A204.1 (cell line): ENCODE results near the gene PRDX1.
A peak's percentile ranks its signal among the peaks of the same experiment; 100 is the strongest.
"Not testable (repeated sequence)": the region's sequence is repeated elsewhere in the genome, so short reads cannot be mapped to it uniquely, and the experiment has no call there.

Source experiments
- FAIRE-seq: peaks from 2 replicates; lab custom pipeline; 2012; peaks lifted over from hg19 to GRCh38; lab: Jason Lieb, UNC

Gene PRDX1

GRCh38 chr1:45503462-45504360, 18.0 kb downstream of the PRDX1 start:
- FAIRE-seq = no peak

- no peak for FAIRE-seq
These were observed 20.2 kb downstream of the PRDX1 start for GRCh38 chr1:45501505-45501859.

GRCh38 chr1:45499415-45499769, 22.3 kb downstream of the PRDX1 start:
- FAIRE-seq = no peak

GRCh38 chr1:45498279-45498678, 23.4 kb downstream of the PRDX1 start:
- no peak for FAIRE-seq

DNA sequence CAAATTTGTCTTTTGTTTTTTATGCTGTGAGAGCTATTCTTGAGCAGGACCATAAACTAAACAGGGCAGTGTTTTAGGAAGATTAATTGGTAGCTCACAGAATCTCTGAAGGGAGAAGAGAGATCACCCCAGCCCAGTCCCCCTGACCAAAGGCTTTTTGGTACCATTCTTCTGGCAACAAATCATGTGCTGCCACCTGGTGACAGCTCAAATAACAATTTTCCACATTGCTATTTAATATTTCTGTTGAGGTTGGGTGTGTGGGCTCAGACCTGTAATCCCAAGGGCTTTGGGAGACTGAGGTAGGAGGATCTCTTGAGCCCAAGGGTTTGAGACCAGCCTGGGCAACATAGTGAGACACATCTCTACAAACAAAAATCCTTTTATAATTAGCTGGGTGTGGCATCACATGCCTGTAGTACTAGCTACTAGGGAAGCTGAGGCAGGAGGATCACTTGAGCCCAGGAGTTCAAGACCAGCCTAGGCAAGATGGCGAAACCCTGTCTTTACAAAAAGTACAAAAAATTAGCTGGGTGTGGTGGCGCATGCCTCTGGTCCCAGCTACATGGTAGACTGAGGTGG, 28.5 kb downstream of the PRDX1 start:
- FAIRE-seq = no peak

- no peak for FAIRE-seq
These were observed 29.0 kb downstream of the PRDX1 start for GRCh38 chr1:45492691-45493090.

GRCh38 chr1:45491487-45492260, 30.0 kb downstream of the PRDX1 start:
- FAIRE-seq = no peak

GRCh38 chr1:45490626-45491486, 30.8 kb downstream of the PRDX1 start, which contains the start of gene TESK2:
TESK2 (minus strand) TSS chr1:45491163; CDS start chr1:45457785, 33,378 bp downstream.
- FAIRE-seq = peak; percentile 97

DNA sequence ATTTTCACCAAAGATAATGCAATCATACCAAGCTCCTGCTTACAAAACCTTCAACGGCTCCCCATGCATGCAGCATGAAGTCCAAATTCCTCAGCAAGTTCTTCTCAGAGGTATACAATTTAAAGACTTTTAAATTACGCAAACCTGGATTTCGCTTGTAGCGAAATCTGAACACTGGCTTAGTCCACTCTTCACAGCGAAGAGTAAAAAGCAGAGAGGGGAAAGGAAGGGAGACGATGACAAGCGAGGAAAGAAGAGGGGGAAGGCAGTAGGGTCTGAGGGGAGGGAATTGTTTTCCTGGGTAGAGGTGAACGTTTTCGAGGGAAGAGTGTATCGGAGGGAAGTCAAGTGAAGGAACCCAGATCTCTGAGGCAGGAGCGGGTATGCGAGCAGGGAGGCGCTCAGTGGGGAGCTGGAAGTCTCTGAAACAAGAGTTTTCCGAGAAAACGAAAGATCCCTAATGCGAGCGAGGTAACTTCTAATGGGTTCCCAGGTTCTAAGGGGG, 31.5 kb downstream of the PRDX1 start:
- FAIRE-seq = no peak

GRCh38 chr1:45489379-45489778, 32.3 kb downstream of the PRDX1 start:
- not testable (repeated sequence) for FAIRE-seq

- no peak for FAIRE-seq
These were observed 32.9 kb downstream of the PRDX1 start for GRCh38 chr1:45488666-45489377.

DNA sequence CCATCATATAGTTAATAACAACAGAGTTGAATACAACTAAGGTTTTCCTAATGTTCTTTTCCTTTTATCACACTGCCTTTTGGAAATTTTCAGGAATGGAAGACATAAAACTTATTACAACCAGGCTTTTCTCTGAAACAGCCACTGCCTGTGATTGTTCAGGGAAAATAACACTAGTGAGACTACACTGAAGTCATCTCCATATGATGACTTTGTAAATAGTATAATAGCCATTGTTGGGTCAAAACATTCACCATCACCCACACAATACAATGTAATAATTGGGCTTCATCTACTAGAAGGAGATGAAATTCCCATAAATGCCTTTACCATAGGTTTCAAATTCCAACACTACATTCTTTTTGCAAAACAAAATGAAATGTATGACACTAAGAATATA, 35.7 kb downstream of the PRDX1 start:
- no peak for FAIRE-seq

- FAIRE-seq = peak; percentile 87
These were observed 42.5 kb downstream of the PRDX1 start for GRCh38 chr1:45479039-45479748.

- FAIRE-seq = no peak
These were observed 43.4 kb downstream of the PRDX1 start for GRCh38 chr1:45478121-45478814.

DNA sequence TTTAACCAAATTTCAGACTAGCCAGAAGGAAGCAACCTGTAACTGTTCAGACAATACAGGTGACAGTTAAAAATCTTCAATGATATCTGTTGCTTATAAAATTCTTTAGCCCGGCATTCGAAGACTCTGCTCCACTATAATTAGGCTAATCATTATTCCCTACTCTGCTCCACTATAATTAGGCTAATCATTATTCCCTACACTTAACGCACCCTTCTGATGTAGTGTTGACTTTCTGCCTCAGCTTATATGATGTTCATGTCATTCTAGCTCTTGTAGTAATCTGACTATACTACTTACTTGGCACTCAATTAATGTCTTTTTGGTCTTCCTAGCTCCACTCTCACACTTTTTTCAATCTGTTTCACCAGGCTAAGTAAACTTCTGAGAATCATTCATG, 44.0 kb downstream of the PRDX1 start:
- FAIRE-seq = no peak

- not testable (repeated sequence) for FAIRE-seq
These were observed 47.5 kb downstream of the PRDX1 start for GRCh38 chr1:45474194-45474593.

GRCh38 chr1:45473302-45473701, 48.4 kb downstream of the PRDX1 start:
- no peak for FAIRE-seq

DNA sequence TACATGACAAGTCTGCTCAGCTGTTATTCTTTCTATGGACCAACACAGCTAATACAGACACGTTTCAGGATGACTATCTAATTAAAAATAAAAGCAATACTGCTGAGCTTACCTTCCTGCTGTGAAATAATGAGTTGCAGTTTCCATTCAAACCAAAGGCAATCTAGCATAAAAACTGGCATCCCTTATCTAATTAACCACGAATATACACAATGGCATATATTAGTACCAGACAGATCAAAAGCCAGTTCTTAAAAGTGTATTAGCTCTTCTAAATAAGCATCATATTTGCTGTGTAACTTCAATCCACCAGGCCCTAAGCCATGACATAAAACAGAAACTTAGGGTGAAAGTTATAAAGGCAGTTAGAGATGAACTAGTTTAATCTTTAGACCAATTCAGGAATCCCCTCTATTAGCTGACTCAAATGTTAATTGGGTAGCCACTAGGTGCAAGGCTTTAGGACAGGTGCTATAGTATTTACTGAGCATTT, 51.3 kb downstream of the PRDX1 start:
- FAIRE-seq = no peak

- not testable (repeated sequence) for FAIRE-seq
These were observed 54.3 kb downstream of the PRDX1 start for GRCh38 chr1:45467353-45467752.

- no peak for FAIRE-seq
These were observed 56.4 kb downstream of the PRDX1 start for GRCh38 chr1:45465277-45465676.
